IMR-90 (cell line): ENCODE measurements around the gene FERD3L. TPM values are rescaled to one million over a fixed set of nuclear protein-coding genes. Genes with fewer than 3 reads are reported as not detected.

ENCODE experiments used
- ATAC-seq: fragments of 200-7000 bp; cut with Tn5 transposase; 2 replicates; pipeline ENCODE4 v1.9.1; 2020; ENCODE audit warnings: low read depth, mild to moderate bottlenecking, moderate library complexity
- BruUV-seq: library from RNA; stranded (reverse); fragments of 400-500 nt; replicated peaks from 2 replicates; lab custom pipeline; 2021; lab: Mats Ljungman, UMichigan
- CTCF ChIA-PET: fragments of 300-600 bp; formaldehyde crosslinking; extraction: SDS; loops from one replicate; lab custom pipeline; 2021; ENCODE audit warnings: antibody characterized with exemption; lab: Yijun Ruan, JAX
- POLR2A ChIA-PET: fragments of 300-600 bp; sonication (Branson Sonifier 250); formaldehyde crosslinking; loops from one replicate; lab custom pipeline; 2022; ENCODE audit warnings: antibody characterized with exemption; ENCODE audit not compliant: unreplicated experiment; lab: Charles Lee
- DNase-seq: peaks from one replicate; pipeline ENCODE4 v3.0.0; 2013
- H2AFZ ChIP-seq: replicated peaks from 2 replicates; pipeline ENCODE3; 2013; ENCODE audit warnings: low read length, mild to moderate bottlenecking; ENCODE audit not compliant: poor library complexity
- H2AK5ac ChIP-seq: 2 replicates; pipeline ENCODE4 v1.6.1; 2013; ENCODE audit warnings: low read depth, low read length, inconsistent platforms
- H2AK9ac ChIP-seq: replicated peaks from 2 replicates; pipeline ENCODE3; 2013; ENCODE audit warnings: mild to moderate bottlenecking, low read depth, low read length, moderate library complexity; ENCODE audit not compliant: poor library complexity
- H2BK120ac ChIP-seq: 2 replicates; pipeline ENCODE4 v1.6.1; 2013; ENCODE audit warnings: low read depth, low read length, inconsistent platforms
- H2BK15ac ChIP-seq: 3 replicates; pipeline ENCODE4 v1.6.1; 2013; ENCODE audit warnings: low read depth, low read length, inconsistent platforms
- H2BK20ac ChIP-seq: 2 replicates; pipeline ENCODE4 v1.6.1; 2013; ENCODE audit warnings: low read depth, mild to moderate bottlenecking, inconsistent platforms, low read length, moderate library complexity
- H2BK5ac ChIP-seq: 2 replicates; pipeline ENCODE4 v1.6.1; 2013; ENCODE audit warnings: mild to moderate bottlenecking, low read depth, low read length, inconsistent platforms; ENCODE audit not compliant: poor library complexity, severe bottlenecking
- H3K14ac ChIP-seq: replicated peaks from 2 replicates; pipeline ENCODE4 v1.6.1; 2013; ENCODE audit warnings: low read depth, low read length, inconsistent platforms
- H3K18ac ChIP-seq: 2 replicates; pipeline ENCODE4 v1.6.1; 2013; ENCODE audit warnings: low read depth, low read length, control low read depth
- H3K23ac ChIP-seq: 2 replicates; pipeline ENCODE4 v1.6.1; 2013; ENCODE audit warnings: low read depth, low read length, inconsistent platforms
- H3K27ac ChIP-seq: 2 replicates; pipeline ENCODE4 v1.5.1; 2013; ENCODE audit warnings: mild to moderate bottlenecking, control low read depth, low read length; ENCODE audit not compliant: insufficient read depth
- H3K27me3 ChIP-seq: 2 replicates; pipeline ENCODE4 v1.6.1; 2013; ENCODE audit warnings: low read length; ENCODE audit not compliant: control insufficient read depth, insufficient read depth
- H3K36me3 ChIP-seq: 2 replicates; pipeline ENCODE4 v1.6.1; 2013; ENCODE audit warnings: low read length, mixed read lengths; ENCODE audit not compliant: control insufficient read depth, insufficient read depth
- H3K4ac ChIP-seq: 2 replicates; pipeline ENCODE4 v1.6.1; 2013; ENCODE audit warnings: low read depth, low read length, inconsistent platforms
- H3K4me1 ChIP-seq: 2 replicates; pipeline ENCODE4 v1.6.1; 2013; ENCODE audit warnings: low read length, mixed read lengths; ENCODE audit not compliant: control insufficient read depth, insufficient read depth
- H3K4me2 ChIP-seq: 2 replicates; pipeline ENCODE4 v1.6.1; 2013; ENCODE audit warnings: low read depth, mild to moderate bottlenecking, control low read depth, low read length, moderate library complexity
- H3K4me3 ChIP-seq: 2 replicates; pipeline ENCODE4 v1.5.1; 2013; ENCODE audit warnings: low read depth, mild to moderate bottlenecking, control low read depth, low read length, moderate library complexity; ENCODE audit not compliant: insufficient read depth
- H3K56ac ChIP-seq: 2 replicates; pipeline ENCODE4 v1.6.1; 2013; ENCODE audit warnings: low read length, inconsistent platforms; ENCODE audit not compliant: insufficient read depth; ENCODE audit errors: extremely low read depth
- H3K79me1 ChIP-seq, 2 experiments: 2 replicates each; pipeline ENCODE4 v1.6.1; 2013; ENCODE audit warnings: low read length in 2 of 2, inconsistent platforms in 1 of 2, low read depth in 1 of 2
- H3K9ac ChIP-seq: 2 replicates; pipeline ENCODE4 v1.6.1; 2013; ENCODE audit warnings: low read depth, low read length, control low read depth
- H3K9me1 ChIP-seq: 2 replicates; pipeline ENCODE4 v1.6.1; 2013; ENCODE audit warnings: low read length, inconsistent platforms; ENCODE audit not compliant: insufficient read depth
- H3K9me3 ChIP-seq: 2 replicates; pipeline ENCODE4 v1.6.1; 2013; ENCODE audit warnings: low read length; ENCODE audit not compliant: control insufficient read depth, insufficient read depth
- H4K20me1 ChIP-seq: 2 replicates; pipeline ENCODE4 v1.6.1; 2013; ENCODE audit warnings: low read length, inconsistent platforms; ENCODE audit not compliant: insufficient read depth
- H4K5ac ChIP-seq: 2 replicates; pipeline ENCODE4 v1.6.1; 2013; ENCODE audit warnings: mild to moderate bottlenecking, low read depth, low read length, control low read depth
- H4K8ac ChIP-seq, 2 experiments: 2 replicates each; pipeline ENCODE4 v1.6.1; 2013; ENCODE audit warnings: low read depth in 2 of 2, low read length in 2 of 2, control low read depth in 1 of 2, inconsistent platforms in 1 of 2
- H4K91ac ChIP-seq: 2 replicates; pipeline ENCODE4 v1.6.1; 2013; ENCODE audit warnings: low read depth, low read length, inconsistent platforms; ENCODE audit not compliant: insufficient read depth
- BHLHE40 ChIP-seq: fragments of 150-350 bp; IDR thresholded peaks from 2 replicates; pipeline ENCODE4 v1.6.1; 2016; ENCODE audit warnings: mild to moderate bottlenecking, low read depth, low read length
- NFE2L2 ChIP-seq: fragments of 150-350 bp; IDR thresholded peaks from 2 replicates; pipeline ENCODE4 v1.6.1; 2016; ENCODE audit warnings: low read depth, mild to moderate bottlenecking, low read length
- SMC3 ChIP-seq: fragments of 150-350 bp; IDR thresholded peaks from 2 replicates; pipeline ENCODE4 v1.6.1; 2016; ENCODE audit warnings: low read depth, mild to moderate bottlenecking, antibody characterized with exemption, low read length, moderate library complexity
- WGBS, 2 experiments: methylation state at CpG; one replicate each; pipeline versions ENCODE4 v1.1.5 to v1.1.7; 2013; ENCODE audit warnings: missing lambda C conversion rate in 2 of 2; ENCODE audit not compliant: insufficient read length in 1 of 2; ENCODE audit errors: extremely low coverage in 2 of 2; 5-methylcytosine and 5-hydroxymethylcytosine counted together
- dilution Hi-C: fragments of 300-500 bp; cut with HindIII; formaldehyde crosslinking; loops from one replicate; pipeline ENCODE4 v1.14.3; 2018; ENCODE audit warnings: low sequenced_read_pairs; ENCODE audit not compliant: unreplicated experiment
- in situ Hi-C: fragments of 300-500 bp; cut with MboI; formaldehyde crosslinking; loops from 3 replicates; pipeline ENCODE4 v1.14.3; 2019; ENCODE audit warnings: low sequenced_read_pairs, inconsistent platforms, mixed read lengths
- intact Hi-C: fragments of 100-400 bp; cut with micrococcal nuclease; formaldehyde crosslinking; loops from 2 replicates; pipeline ENCODE4 v1.10.0; 2022
- polyA plus RNA-seq, 3 experiments: library from polyadenylated mRNA; depleted of rRNA; stranded (reverse); fragments of >200 nt; gene quantifications; 2 replicates each; pipeline ENCODE4 v1.2.3, GENCODE V29; 2012; ENCODE audit warnings: low replicate concordance in 1 of 3
- total RNA-seq: library from RNA; depleted of rRNA; stranded (reverse); fragments of >200 nt; gene quantifications from 2 replicates; pipeline ENCODE4 v1.2.3, GENCODE V29; 2012
- TF ChIP-seq, protein P1 (sequence below): conservative IDR thresholded peaks from 2 replicates; pipeline ENCODE4 v1.5.1; 2012; ENCODE audit warnings: mild to moderate bottlenecking, low read depth, low read length, improper control_type of control experiment

FERD3L gene
- total and polyA plus RNA-seq, 2 of the 4 experiments (the other 2 are of a cell fraction), result not detected

DNA sequence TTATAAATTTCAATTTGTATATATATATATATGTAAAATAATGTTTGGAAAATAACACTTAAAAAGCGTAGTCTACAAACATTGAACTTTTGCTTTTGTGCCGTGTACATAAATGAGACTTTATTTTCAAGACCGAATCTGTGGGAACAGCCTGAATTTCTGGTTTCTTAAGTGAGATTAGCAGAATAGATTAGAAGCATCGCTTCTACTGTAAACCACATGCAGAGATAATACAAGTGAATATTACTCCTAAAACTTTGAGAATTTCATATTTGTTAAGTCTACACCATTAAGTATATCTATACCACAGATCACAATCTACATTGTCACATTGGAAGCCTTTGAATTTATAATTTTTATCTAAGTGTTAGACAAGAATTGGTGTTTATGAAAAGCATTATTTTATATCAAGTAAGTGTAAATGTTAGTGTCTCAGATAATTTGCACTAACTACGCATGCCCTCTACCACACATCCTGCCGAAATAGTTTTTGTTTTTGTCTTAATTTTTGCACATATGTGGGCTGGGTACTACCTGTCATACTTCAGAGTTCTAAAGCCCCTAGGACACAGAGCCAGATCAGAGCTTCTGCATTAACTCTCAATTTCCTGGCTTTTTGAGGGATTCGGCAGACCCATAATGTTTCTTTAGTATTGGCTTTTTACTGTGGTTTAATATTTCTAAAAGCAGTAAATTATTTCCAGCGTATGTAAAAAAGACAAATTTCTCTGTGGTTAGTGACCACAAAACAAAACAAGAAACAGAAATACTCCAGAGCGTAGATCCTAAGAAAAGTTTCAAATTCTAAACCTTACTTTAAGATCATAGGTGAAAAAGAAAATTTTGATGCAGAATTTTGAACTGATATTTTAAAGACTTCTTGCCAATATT, 47.8 kb downstream of the FERD3L start:
- H3K4me3 ChIP-seq, result no peak overlapping the region
- no peak overlapping the region for H3K4ac ChIP-seq
- no peak overlapping the region for H3K27ac ChIP-seq
- no peak for DNase-seq
- WGBS, 2 experiments, result no CpG with 5 or more reads among the region's 9 CpGs
- no peak overlapping the region for H3K14ac ChIP-seq
- H2AK9ac ChIP-seq, result no peak overlapping the region
- no peak overlapping the region for H3K23ac ChIP-seq
- no peak overlapping the region for H4K5ac ChIP-seq
- ATAC-seq, result no peak
- no peak overlapping the region for H3K4me2 ChIP-seq
- H2AFZ ChIP-seq, result no peak overlapping the region
- no peaks in the 10 kb centered on the region for H3K36me3 ChIP-seq
- intact Hi-C loops, result no loop called here
- TF ChIP-seq BHLHE40 (no peak), SMC3 (no peak), NFE2L2 (no peak)
- TF ChIP-seq, protein P1, sequence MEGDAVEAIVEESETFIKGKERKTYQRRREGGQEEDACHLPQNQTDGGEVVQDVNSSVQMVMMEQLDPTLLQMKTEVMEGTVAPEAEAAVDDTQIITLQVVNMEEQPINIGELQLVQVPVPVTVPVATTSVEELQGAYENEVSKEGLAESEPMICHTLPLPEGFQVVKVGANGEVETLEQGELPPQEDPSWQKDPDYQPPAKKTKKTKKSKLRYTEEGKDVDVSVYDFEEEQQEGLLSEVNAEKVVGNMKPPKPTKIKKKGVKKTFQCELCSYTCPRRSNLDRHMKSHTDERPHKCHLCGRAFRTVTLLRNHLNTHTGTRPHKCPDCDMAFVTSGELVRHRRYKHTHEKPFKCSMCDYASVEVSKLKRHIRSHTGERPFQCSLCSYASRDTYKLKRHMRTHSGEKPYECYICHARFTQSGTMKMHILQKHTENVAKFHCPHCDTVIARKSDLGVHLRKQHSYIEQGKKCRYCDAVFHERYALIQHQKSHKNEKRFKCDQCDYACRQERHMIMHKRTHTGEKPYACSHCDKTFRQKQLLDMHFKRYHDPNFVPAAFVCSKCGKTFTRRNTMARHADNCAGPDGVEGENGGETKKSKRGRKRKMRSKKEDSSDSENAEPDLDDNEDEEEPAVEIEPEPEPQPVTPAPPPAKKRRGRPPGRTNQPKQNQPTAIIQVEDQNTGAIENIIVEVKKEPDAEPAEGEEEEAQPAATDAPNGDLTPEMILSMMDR, result no peak
- CTCF ChIA-PET, result no interaction called here
- no peaks in the 10 kb centered on the region for H4K20me1 ChIP-seq
- POLR2A ChIA-PET, result no interaction called here
- H3K4me1 ChIP-seq, result no peaks in the 10 kb centered on the region
- dilution Hi-C loops, result no loop called here
- no peak overlapping the region for H2BK5ac ChIP-seq
- no peaks in the 10 kb centered on the region for H3K9me1 ChIP-seq
- H2AK5ac ChIP-seq, result no peak overlapping the region
- H3K79me1 ChIP-seq, result no peaks in the 10 kb centered on the region; a peak in 1 of 4 replicates
- no peak overlapping the region for H2BK120ac ChIP-seq
- H3K27me3 ChIP-seq, result no peaks in the 10 kb centered on the region
- no peak overlapping the region for H3K56ac ChIP-seq
- H3K9me3 ChIP-seq, result no peaks in the 10 kb centered on the region
- no peak overlapping the region for H3K9ac ChIP-seq
- BruUV-seq, result no TSS peak
- in situ Hi-C loops, result no loop called here
- H4K91ac ChIP-seq, result no peak overlapping the region
- H4K8ac ChIP-seq, result no peak overlapping the region
- no peak overlapping the region for H3K18ac ChIP-seq
- no peak overlapping the region for H2BK15ac ChIP-seq
- no peak overlapping the region for H2BK20ac ChIP-seq
